Lung (tissue), 12 donors: ENCODE data around the gene TBCD. TPM values are rescaled to one million over a fixed set of nuclear protein-coding genes. Genes with fewer than 3 reads are reported as not detected.
"Not testable (repeated sequence)": the region's sequence is repeated elsewhere in the genome, so short reads cannot be mapped to it uniquely, and the experiment has no call there.

Source experiments
- ATAC-seq: fragments of 200-7000 bp; cut with Tn5 transposase; one replicate; pipeline ENCODE4 v1.9.1; 2020; ENCODE audit warnings: moderate number of reproducible peaks; ENCODE audit not compliant: insufficient read depth, low FRiP score
- DNase-seq, 3 donors: peaks; one replicate each; pipeline ENCODE4 v3.0.0-alpha.2; 2013 to 2017
- H3K27ac ChIP-seq, 2 donors: one replicate each; pipeline ENCODE4 v1.5.1; 2013; ENCODE audit warnings: mild to moderate bottlenecking in 2 of 2, moderate library complexity in 2 of 2, control low read depth in 1 of 2, inconsistent platforms in 1 of 2, low read depth in 1 of 2, low read length in 1 of 2
- H3K27me3 ChIP-seq, 3 donors: one replicate each; pipeline ENCODE4 v1.5.1; 2013; ENCODE audit warnings: low read length in 2 of 3; ENCODE audit not compliant: control insufficient read depth in 3 of 3, insufficient read depth in 3 of 3
- H3K36me3 ChIP-seq, 4 donors: one replicate each; pipeline ENCODE4 v1.5.1; 2013; ENCODE audit warnings: low read length in 4 of 4, mild to moderate bottlenecking in 1 of 4, moderate library complexity in 1 of 4; ENCODE audit not compliant: control insufficient read depth in 4 of 4, insufficient read depth in 4 of 4
- H3K4me1 ChIP-seq, 5 donors: one replicate each; pipeline ENCODE4 v1.5.1; 2013; ENCODE audit warnings: low read length in 5 of 5, mild to moderate bottlenecking in 2 of 5, moderate library complexity in 1 of 5; ENCODE audit not compliant: control insufficient read depth in 5 of 5, insufficient read depth in 5 of 5
- H3K4me3 ChIP-seq: one replicate; pipeline ENCODE4 v1.5.1; 2013; ENCODE audit warnings: mild to moderate bottlenecking, control low read depth, moderate library complexity
- H3K9ac ChIP-seq, 2 donors: one replicate each; pipeline ENCODE4 v1.5.1; 2013; ENCODE audit warnings: low read length in 2 of 2, control low read depth in 1 of 2; ENCODE audit not compliant: insufficient read depth in 1 of 2
- H3K9me3 ChIP-seq, 4 donors: one replicate each; pipeline ENCODE4 v1.5.1; 2013; ENCODE audit warnings: low read length in 3 of 4, mild to moderate bottlenecking in 1 of 4, moderate library complexity in 1 of 4; ENCODE audit not compliant: control insufficient read depth in 4 of 4, insufficient read depth in 3 of 4
- WGBS, 2 donors: extraction: QIAGEN DNeasy Blood & Tissue Kit; methylation state at CpG; one replicate each; pipeline ENCODE4 v1.1.7; 2013; 5-methylcytosine and 5-hydroxymethylcytosine counted together
- polyA plus RNA-seq, 2 donors: library from polyadenylated mRNA; stranded (reverse); fragments of 200-250 nt; gene quantifications; one replicate each; pipeline ENCODE4 v1.2.1, GENCODE V29; 2013
- total RNA-seq, 2 donors: library from RNA; depleted of rRNA in 1 of 2; stranded (reverse); fragments of >200 nt in 1 of 2; gene quantifications; one replicate each; pipeline ENCODE4 v1.2.1, GENCODE V29; 2014 to 2021
- TF ChIP-seq, protein P1 (sequence below): IDR thresholded peaks from 2 replicates; pipeline ENCODE4 v1.5.1; 2012; ENCODE audit warnings: mild to moderate bottlenecking; ENCODE audit errors: control extremely low read depth, extremely low read depth
- donor health status: control.
- donor health status: control.
- donor health status: Bipolar disorder and iron deficiency.
- donor health status: healthy.
- donor health status: DM: yes; HTN: yes; CAD: no.

The TBCD gene
- total and polyA plus RNA-seq, 4 donors, result 57.6 to 119 (median 90.3) TPM

DNA sequence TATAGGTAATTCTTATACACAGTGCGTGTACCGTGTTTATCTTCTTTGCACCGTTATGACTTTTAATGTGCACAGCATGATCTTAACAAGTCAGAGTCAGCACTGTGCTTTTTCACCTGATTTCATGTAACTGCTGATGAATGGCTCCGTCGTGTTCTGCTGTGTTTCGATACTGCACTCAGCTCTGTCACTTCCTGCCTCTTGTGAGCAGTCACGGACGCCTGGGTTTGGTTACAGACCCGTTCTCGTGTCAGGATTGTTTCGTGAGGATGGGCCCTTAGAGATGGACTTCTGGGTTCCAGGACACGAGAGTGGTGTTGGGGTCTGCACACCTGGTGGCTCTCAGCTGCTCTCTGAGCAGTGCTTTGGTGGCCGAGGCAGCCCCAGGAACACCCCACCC, 24.6 kb downstream of the TBCD start:
- DNase-seq, result no peak
- ATAC-seq, result no peak
- Histone ChIP-seq H3K9ac (no peak overlapping the region), H3K4me3 (no peak overlapping the region), H3K36me3 (peaks cover 0 to 10% (median 2%) of the 10 kb centered on the region in 4 donors), H3K27ac (no peak overlapping the region), H3K27me3 (no peaks in the 10 kb centered on the region), H3K9me3 (no peaks in the 10 kb centered on the region), H3K4me1 (peaks cover 0 to 4% (median 0%) of the 10 kb centered on the region in 5 donors)
- WGBS, 2 donors, result 84 to 87% methylated on average over 13 of the region's 13 CpGs
- TF ChIP-seq, protein P1, sequence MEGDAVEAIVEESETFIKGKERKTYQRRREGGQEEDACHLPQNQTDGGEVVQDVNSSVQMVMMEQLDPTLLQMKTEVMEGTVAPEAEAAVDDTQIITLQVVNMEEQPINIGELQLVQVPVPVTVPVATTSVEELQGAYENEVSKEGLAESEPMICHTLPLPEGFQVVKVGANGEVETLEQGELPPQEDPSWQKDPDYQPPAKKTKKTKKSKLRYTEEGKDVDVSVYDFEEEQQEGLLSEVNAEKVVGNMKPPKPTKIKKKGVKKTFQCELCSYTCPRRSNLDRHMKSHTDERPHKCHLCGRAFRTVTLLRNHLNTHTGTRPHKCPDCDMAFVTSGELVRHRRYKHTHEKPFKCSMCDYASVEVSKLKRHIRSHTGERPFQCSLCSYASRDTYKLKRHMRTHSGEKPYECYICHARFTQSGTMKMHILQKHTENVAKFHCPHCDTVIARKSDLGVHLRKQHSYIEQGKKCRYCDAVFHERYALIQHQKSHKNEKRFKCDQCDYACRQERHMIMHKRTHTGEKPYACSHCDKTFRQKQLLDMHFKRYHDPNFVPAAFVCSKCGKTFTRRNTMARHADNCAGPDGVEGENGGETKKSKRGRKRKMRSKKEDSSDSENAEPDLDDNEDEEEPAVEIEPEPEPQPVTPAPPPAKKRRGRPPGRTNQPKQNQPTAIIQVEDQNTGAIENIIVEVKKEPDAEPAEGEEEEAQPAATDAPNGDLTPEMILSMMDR, result no peak

DNA sequence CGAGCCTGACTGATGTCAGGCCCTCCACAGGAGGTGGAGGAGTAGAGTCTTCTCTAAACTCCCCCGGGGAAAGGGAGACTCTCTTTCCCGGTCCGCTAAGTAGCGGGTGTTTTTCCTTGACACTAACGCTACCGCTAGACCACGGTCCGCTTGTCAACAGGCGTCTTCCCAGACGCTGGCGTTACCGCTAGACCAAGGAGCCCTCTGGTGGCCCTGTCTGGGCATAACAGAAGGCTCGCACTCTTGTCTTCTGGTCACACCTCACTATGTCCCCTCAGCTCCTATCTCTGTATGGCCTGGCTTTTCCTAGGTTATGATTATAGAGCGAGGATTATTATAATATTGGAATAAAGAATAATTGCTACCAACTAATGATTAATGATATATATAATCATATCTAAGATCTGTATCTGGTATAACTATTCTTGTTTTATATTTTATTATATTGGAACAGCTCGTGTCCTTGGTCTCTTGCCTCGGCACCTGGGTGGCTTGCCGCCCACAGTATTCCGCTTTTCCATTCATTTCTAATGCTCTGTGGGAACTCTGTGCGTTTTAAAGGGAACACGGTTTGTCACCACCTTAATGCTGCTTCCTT, 26.0 kb downstream of the TBCD start:
- not testable (repeated sequence) for H3K9me3 ChIP-seq, ATAC-seq, H3K27ac ChIP-seq, H3K27me3 ChIP-seq, H3K36me3 ChIP-seq, H3K4me1 ChIP-seq, H3K9ac ChIP-seq, H3K4me3 ChIP-seq, DNase-seq
- 83 to 84% methylated on average over 19 to 21 of the region's 21 CpGs for WGBS, 2 donors

DNA sequence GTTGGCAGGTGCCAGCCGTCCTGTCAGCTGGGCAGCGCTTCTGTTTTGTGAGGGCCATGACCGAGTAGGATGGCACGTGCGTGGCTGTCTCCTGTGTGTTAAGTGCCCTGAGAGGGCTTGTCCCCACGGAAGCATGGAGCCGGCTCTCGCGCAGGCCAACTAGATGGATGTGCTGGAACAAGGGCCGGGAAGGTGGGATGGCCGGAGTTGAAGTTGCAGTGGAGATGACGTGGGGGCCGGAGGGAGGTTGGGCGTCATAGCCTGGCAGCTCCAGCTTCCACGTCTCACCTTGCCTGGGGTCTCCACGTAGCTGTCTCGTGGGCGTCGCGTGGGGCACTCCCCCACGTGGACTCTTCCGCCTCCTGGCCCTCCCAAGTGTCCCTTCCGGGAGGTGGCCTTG, 27.7 kb downstream of the TBCD start:
- peaks cover 0 to 8% (median 0%) of the 10 kb centered on the region in 5 donors for H3K4me1 ChIP-seq
- no peak for DNase-seq
- no peak for ATAC-seq

DNA sequence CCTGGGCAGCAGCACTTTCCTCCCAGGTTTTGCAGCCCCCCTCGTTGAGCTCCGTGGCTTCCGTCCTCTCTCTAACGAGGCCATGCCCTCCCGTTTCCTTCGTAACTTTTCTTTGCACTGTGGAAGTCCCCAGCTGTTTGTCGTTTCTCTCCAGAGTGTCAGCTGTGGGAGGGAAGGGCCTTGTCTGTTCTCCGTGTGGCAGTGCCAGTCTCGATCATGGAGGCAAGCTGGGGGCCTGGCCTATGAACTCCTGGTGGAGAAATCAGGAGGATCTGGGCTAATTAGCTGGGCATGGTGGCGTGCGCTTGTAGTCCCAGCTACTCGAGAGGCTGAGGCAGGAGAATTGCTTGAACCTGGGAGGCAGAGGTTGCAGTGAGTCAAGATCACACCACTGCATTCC, 28.3 kb downstream of the TBCD start:
- TF ChIP-seq, protein P1, result no peak
- H3K9me3 ChIP-seq, result no peaks in the 10 kb centered on the region
- no peaks in the 10 kb centered on the region for H3K27me3 ChIP-seq
- no peak overlapping the region for H3K4me3 ChIP-seq
- peaks cover 0 to 6% (median 0%) of the 10 kb centered on the region in 5 donors for H3K4me1 ChIP-seq
- 76 to 82% methylated on average over 12 of the region's 12 CpGs for WGBS, 2 donors
- no peak overlapping the region for H3K27ac ChIP-seq
- ATAC-seq, result no peak
- H3K9ac ChIP-seq, result no peak overlapping the region
- peaks cover 0 to 12% (median 4%) of the 10 kb centered on the region in 4 donors for H3K36me3 ChIP-seq
- DNase-seq, result no peak

More for the DNA sequence above, 27.7 kb downstream of the TBCD start:
- Histone ChIP-seq H3K9me3 (no peaks in the 10 kb centered on the region), H3K27ac (no peak overlapping the region), H3K27me3 (no peaks in the 10 kb centered on the region), H3K9ac (no peak overlapping the region), H3K4me3 (no peak overlapping the region), H3K36me3 (peaks cover 0 to 11% (median 4%) of the 10 kb centered on the region in 4 donors)
- WGBS, 2 donors, result 95 to 96% methylated on average over 23 of the region's 23 CpGs
- TF ChIP-seq, protein P1, result no peak
